HL-60 (cell line): ENCODE measurements around the gene PTX3.

ENCODE experiments used
- DNase-seq, 2 experiments: peaks; one replicate each; pipeline ENCODE4 v3.0.0-alpha.2; 2010 to 2020; ENCODE audit warnings: low read depth in 1 of 2, low spot score in 1 of 2
- H3K27ac ChIP-seq: fragments of 250-450 bp; sonication (Bioruptor Pico); replicated peaks from 2 replicates; pipeline ENCODE4 v1.5.1; 2020; ENCODE audit warnings: mild to moderate bottlenecking, moderate library complexity
- H3K27me3 ChIP-seq: fragments of 250-450 bp; sonication (Bioruptor Pico); 2 replicates; pipeline ENCODE4 v1.5.1; 2021; ENCODE audit warnings: mild to moderate bottlenecking, moderate library complexity; ENCODE audit not compliant: insufficient read depth, poor library complexity, severe bottlenecking
- H3K4me3 ChIP-seq: replicated peaks from 2 replicates; pipeline ENCODE4 v1.5.1; 2011; ENCODE audit warnings: mild to moderate bottlenecking, control low read depth, low read length; ENCODE audit not compliant: insufficient read depth
- CTCF ChIP-seq: IDR thresholded peaks from one replicate; pipeline ENCODE4 v1.5.1; 2011; ENCODE audit warnings: low read length, control low read depth, inconsistent platforms; ENCODE audit not compliant: insufficient read depth
- GABPA ChIP-seq: IDR thresholded peaks from 2 replicates; pipeline ENCODE4 v1.6.1; 2012; ENCODE audit warnings: low read depth
- POLR2AphosphoS5 ChIP-seq: IDR thresholded peaks from 2 replicates; pipeline ENCODE4 v1.6.1; 2012; ENCODE audit warnings: low read depth
- REST ChIP-seq: IDR thresholded peaks from 2 replicates; pipeline ENCODE4 v1.6.1; 2012; ENCODE audit warnings: low read depth; ENCODE audit not compliant: insufficient replicate concordance
- SPI1 ChIP-seq: IDR thresholded peaks from 2 replicates; pipeline ENCODE4 v1.6.1; 2012; ENCODE audit warnings: low read depth, mild to moderate bottlenecking, borderline replicate concordance

PTX3 gene

GRCh38 chr3:157465741-157466140, 29.1 kb downstream of the PTX3 start:
- TF ChIP-seq POLR2AphosphoS5 = no peak
- no peak for TF ChIP-seq SPI1
- H3K4me3 ChIP-seq = no peak overlapping the region

GRCh38 chr3:157467200-157467599, 30.6 kb downstream of the PTX3 start:
- no peak for TF ChIP-seq GABPA
- TF ChIP-seq CTCF = no peak
- no peak for TF ChIP-seq SPI1
- TF ChIP-seq REST = no peak
- no peak for TF ChIP-seq POLR2AphosphoS5
- no peak overlapping the region for H3K27ac ChIP-seq
- no peak overlapping the region for H3K4me3 ChIP-seq
- no peak for DNase-seq
- no peaks in the 10 kb centered on the region for H3K27me3 ChIP-seq

More at GRCh38 chr3:157465741-157466140, 29.1 kb downstream of the PTX3 start:
- Histone ChIP-seq H3K27ac (no peak overlapping the region), H3K27me3 (no peaks in the 10 kb centered on the region)
- no peak for DNase-seq

- no peak for TF ChIP-seq GABPA
- TF ChIP-seq POLR2AphosphoS5 = no peak
- TF ChIP-seq REST = no peak
- no peak for TF ChIP-seq SPI1
- no peak for TF ChIP-seq CTCF
- H3K4me3 ChIP-seq = no peak overlapping the region
- H3K27me3 ChIP-seq = no peaks in the 10 kb centered on the region
- H3K27ac ChIP-seq = peak overlapping the region; percentile 11; the same call in 1 of the 2 replicates
- peak; percentile 61 to 64 for DNase-seq
Observed at GRCh38 chr3:157469561-157470294, 33.1 kb downstream of the PTX3 start.

- H3K27me3 ChIP-seq = no peaks in the 10 kb centered on the region
- H3K27ac ChIP-seq = no peak overlapping the region
- H3K4me3 ChIP-seq = no peak overlapping the region
- DNase-seq = no peak
- TF ChIP-seq GABPA = no peak
- no peak for TF ChIP-seq POLR2AphosphoS5
- TF ChIP-seq REST = no peak
- no peak for TF ChIP-seq CTCF
- TF ChIP-seq SPI1 = no peak
Observed at GRCh38 chr3:157471064-157471463, 34.4 kb downstream of the PTX3 start.
